GM21737 (cell line): ENCODE measurements around the gene THOC1.
"Not testable (repeated sequence)": the region's sequence is repeated elsewhere in the genome, so short reads cannot be mapped to it uniquely, and the experiment has no call there.

Source experiments
- ATAC-seq: cut with Tn5 transposase; IDR thresholded peaks from one replicate; pipeline ENCODE4 v1.9.1; 2021; ENCODE audit warnings: mild to moderate bottlenecking, moderate library complexity; ENCODE audit not compliant: unreplicated experiment

The THOC1 gene, protein sequence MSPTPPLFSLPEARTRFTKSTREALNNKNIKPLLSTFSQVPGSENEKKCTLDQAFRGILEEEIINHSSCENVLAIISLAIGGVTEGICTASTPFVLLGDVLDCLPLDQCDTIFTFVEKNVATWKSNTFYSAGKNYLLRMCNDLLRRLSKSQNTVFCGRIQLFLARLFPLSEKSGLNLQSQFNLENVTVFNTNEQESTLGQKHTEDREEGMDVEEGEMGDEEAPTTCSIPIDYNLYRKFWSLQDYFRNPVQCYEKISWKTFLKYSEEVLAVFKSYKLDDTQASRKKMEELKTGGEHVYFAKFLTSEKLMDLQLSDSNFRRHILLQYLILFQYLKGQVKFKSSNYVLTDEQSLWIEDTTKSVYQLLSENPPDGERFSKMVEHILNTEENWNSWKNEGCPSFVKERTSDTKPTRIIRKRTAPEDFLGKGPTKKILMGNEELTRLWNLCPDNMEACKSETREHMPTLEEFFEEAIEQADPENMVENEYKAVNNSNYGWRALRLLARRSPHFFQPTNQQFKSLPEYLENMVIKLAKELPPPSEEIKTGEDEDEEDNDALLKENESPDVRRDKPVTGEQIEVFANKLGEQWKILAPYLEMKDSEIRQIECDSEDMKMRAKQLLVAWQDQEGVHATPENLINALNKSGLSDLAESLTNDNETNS

DNA sequence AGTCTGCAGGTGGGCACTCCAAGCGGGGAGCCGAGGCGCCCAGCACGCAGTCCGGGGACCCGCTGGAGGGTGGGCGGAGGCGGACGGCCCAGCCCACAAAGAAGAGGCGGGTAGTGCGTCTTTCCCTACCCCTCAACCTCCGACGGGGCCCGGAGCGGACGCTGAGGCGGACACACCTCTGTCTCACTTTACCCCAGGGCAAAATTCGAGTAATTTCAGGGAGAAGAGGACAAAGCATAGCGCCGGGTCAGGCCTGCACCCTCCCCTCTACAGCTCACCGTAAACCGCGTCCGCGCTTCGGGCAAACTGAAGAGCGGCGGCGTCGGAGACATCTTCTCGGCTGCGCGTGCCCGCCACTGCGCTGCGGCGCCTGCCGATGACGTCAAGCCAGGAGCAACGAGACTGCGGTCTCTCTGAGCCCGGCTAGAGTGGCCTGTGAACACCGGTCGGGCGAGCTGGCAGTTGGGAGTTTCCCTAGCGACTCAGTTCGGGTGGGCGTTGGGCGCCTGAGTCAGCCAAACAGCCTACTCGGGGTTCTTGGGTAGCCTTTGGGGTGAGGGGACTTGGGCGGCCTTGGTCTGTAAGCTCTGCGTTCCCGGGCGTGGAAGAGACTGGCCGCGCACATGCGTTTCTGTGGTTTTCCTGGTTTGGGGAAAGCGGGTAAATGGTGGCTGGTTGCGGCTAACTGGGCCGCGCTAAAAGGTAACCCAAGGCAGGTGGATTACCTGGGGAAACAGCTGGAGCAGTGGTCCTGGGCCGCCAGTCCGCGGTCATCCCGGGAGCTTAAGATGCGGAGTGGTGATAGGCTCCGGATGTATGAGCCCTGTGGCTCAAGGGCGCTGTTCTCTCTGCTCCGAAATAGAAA is at the start of gene THOC1:
Gene THOC1 (minus strand): TSS at position 360 of the 865 bp plus-strand sequence. CDS start 28 bp downstream, at position 332.
- peak; percentile 90 for ATAC-seq

DNA sequence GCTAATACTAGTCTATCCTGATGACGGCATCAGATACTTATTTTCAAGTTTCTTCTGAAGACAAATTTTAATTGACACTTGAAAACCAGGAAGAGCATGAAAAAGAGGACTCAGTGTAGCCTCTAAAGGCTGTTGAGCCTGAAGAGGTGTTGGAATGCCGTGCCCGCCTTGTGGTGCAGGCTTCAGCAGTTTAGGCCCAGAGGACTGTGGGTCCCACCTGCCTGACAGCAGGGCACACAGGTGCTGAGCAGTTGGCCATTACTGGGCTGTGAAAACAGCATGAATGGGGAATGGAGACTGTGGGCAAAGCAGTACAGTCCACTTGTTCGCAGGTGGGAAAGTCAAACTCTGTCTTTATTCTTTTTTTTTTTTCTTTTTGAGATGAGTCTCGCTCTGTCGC is 49.8 kb upstream of the THOC1 start:
- no peak for ATAC-seq

DNA sequence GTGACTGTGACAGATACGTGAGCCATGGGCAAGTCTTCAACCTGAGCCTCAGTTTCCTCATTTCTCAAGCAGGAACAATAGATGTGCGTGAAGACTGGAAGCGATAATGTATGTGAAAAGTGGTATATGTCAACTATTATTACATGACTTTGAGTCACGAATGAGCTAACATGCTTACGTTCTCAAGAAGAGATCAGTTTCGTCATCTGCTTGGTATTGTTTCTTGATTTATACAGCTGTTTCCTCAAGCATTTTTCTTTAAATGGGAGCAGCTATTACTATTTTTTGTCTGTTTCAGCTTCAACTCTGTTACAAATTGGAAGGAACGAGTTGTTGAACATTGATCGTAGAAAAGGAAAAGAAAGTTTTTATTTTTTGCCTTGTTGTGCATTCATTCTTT is 48.5 kb upstream of the THOC1 start:
- ATAC-seq = no peak

DNA sequence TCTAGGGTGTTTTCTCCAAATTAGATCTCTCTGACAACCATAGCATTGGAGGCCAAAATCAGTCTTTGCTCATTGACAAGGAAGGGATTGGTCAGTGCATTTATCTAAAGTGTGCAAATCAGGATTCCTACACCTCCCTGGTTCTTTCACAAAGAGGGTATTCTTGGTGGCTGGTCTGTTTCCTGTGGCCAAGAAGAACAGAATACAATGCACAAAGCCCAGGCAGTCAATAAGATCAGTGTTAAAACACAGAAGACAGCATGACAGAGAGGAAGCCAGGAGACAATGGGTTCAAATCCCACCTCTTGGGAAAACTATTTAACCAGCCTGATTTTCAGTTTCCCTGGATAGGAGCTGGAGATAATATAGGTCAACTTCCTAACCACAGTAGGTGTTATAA is 46.1 kb upstream of the THOC1 start:
- no peak for ATAC-seq

DNA sequence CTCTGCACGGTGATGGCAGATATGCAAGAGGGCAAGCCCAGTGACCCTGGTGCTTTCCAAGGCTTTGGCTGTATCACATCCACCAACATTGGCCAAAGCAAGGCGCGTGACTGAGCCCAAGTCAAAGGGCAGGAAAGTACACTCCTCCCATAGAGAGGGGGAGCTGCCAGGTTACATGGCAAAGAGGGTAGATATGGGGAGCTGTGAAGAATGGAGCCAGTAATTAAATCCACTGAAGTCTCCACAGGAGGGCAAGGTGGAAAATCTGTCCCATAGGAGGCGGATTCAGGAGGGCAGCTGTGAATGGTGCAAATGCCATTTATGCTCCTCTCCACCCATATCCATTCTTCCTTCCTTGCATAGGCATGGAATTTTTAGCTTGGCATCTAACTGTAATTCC is 44.6 kb upstream of the THOC1 start:
- ATAC-seq = no peak

DNA sequence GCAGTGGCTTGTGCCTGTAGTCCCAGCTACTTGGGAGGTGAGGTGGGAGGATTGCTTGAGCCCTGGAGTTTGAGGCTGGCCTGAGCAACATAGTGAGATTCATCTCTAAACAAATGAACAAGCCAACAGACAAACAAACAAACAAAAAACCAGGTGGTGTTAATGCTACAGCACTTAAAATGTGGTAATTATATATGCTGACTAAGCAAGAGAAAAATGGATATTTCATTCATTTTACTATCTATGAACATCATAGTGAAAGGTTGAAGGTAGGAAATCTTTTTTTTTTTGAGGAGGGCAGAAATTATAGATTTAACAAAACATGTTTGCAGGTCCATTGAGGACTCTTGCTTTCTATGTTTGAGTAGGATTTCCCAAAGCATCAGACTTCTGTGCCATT is 42.2 kb upstream of the THOC1 start:
- ATAC-seq = no peak

DNA sequence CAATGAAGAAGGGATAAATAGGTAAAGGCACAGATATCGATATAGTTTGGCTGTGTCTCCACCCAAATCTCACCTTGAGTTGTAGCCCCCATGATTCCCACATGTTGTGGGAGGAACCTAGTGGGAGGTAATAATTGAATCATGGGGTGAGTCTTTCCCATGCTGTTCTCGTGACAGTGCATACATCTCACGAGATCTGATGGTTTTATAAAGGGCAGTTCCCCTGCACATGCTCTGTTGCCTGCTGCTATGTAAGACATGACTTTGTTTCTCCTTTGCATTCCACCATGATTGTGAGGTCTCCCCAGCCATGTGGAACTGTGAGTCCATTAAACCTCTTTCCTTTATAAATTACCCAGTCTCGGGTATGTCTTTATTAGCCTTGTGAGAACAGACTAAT is 40.2 kb upstream of the THOC1 start:
- not testable (repeated sequence) for ATAC-seq

DNA sequence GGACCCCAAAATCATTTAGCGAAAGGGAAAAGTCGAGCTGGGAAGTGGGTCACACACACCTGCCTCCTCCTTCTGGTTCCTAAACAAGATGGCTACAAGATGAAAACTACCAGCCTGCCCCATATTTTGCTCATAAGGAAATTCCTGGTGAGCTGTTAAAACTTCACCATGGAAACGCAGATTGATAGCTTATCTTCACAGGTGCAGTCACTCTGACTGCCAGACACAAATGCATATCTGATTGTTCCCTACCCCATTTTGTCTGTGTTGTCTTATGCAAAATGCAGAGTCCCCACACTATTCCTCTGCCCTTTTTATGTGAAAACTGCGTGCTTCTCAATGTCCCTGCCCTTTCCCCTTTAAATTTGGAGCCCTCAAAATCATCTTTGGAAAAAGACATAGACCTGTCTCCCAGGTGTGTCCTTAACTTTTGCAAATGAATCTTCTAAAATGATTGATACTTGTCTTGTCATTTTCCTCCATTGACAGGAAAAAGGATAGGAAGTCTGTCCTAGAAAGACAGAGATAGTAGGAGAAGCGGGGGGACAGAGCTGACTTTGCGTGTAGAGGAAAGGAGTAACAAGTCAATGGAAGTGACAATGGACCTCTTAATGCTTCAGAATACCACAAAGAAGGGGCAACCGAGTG is 38.9 kb upstream of the THOC1 start:
- no peak for ATAC-seq

DNA sequence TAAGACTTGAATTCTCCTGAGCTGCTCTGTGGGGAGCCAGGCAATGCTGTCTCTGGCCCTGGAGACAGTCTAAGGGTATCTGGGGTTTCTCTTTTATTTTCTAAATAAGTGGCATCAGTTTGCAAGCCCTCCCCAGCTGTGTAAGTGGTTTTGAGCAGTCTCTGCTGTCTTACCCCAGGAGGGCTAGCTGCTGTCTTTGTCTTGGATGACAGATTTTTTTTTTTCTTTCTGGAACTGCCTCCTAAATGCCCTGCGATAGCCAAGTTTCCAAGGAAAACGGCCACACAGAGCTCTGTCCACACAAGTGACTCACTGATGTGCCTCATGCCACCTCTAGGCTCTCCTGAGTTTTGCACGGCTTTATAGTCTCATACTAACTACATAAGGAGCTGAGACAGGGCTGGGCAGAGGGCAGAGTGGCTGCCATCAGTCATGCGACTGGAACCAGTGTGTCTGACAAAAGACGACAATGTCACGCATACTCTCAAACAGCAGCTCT is 37.2 kb upstream of the THOC1 start:
- ATAC-seq = no peak

DNA sequence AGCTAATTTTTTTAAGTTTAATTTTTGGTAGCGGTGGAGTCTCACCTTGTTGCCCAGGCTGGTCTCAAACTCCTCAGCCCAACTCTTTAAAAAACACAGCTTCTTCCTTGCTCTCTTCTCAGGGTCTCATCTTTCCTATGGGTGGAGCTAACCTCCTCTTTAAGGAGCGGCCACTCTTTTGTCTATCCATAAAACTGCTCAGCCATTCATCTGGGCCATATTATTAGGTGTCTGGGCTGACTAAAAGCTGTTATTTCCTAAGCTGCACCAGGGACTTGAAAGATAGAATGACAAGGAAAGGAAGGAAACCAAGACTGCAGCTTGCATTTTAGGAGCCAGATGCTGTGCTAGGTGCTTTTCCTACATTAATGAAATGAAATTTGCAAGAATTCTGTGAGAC is 35.8 kb upstream of the THOC1 start:
- ATAC-seq = no peak

DNA sequence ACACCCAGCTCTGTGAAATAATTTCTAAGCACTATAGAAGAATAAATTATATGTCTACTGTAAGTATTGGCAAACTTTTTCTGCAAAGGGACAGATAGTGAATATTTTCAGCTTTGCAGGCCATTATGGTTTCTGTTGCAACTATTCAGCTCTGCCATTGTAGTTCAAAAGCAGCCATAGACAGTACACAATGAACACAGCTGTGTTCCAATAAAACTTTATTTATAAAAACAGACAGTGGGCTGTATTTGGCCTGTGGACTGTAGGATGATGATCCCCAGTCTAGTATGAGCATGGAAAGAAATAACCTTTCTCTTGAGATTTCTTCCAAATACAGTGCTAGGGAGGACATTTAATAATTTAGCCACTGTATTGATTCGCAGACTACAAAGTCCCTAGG is 35.2 kb upstream of the THOC1 start:
- no peak for ATAC-seq

DNA sequence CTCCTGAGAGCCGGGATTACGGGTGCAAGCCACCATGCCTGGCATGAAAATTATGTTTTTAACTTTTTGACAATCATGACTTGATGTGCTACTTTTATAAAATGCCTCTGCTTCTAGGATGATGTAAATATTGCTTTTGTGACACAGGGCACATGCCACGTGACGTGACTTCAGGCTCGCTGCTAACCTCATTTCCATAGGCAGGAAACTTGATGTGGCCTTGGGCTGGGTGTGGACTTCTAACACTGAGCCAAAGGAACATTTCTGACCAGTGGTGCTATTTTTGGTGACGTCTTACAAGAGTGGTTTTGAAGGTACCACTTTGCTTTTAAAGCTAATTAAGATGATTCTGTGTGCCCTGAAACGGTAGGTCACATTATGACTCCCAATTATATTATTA is 34.2 kb upstream of the THOC1 start:
- no peak for ATAC-seq

DNA sequence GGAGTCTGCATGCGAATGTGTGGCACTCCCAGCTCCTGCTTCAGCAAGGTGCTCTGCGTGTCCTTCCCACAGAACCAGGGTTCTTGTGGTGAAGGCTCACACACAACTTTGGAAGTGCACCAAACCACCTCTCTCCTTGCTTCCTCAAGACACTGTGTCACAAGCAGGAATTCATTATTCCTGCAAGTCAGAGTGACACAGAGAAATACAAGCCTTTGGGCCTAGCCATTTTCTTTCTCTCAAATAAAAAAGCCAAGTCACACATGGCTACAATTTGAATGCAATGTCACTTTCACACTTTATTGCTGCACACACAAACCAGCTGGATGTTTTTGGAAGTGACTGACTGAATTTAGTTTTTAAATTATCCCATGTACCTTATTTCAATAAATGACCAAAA is 30.1 kb upstream of the THOC1 start:
- ATAC-seq = no peak

DNA sequence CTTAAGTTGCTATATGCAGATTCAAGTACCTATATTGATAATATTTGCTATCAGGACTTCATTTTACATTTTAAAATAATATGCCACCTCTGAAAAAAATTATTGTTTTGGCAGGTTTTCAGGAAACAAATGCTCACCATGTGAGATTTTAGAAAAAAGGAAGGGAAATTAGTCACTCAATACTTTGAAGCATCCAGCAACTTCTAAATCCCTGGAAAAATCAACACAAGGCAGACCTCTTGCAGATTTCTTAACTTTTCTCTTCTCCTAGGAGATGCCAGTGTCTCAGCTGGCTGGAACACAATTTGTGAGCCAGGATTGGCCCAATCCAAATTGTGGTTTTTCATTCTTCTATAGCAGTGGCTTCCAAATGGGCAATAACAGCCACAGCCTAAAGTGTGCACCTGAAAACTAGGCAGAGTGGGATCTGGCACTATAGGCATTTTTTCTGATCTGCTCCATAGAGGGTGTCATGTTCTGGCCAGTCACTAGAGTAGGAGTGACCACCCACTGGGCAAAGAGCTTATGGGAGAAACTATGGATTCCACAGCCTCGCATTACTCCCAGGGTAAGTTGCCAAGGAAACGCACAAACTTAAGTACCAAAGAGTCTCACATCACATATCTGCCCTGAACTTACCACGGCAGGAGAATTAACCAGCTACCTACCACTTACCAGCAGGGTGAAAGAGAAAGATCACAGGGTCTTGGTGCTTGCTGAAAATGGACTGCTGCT is 28.1 kb upstream of the THOC1 start:
- ATAC-seq = no peak

DNA sequence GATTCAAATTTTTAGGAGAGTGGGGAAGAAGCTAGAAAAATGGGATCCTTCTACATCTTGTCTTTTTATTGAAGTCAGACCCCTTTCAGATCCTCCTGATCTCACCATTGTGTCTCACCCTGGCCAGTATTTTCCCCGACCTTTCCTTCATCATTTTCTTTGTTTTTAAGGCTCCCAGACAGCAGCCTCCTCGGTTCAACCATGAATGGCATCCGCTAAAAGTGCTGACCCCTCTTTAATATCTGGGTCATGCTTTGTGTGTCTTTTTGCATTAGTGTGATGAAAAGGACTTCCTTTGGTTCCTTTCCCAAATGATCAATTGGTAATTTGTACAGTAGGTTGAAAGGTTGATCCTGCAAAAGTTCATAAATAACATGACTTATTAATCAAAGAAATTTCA is 26.7 kb upstream of the THOC1 start:
- no peak for ATAC-seq

DNA sequence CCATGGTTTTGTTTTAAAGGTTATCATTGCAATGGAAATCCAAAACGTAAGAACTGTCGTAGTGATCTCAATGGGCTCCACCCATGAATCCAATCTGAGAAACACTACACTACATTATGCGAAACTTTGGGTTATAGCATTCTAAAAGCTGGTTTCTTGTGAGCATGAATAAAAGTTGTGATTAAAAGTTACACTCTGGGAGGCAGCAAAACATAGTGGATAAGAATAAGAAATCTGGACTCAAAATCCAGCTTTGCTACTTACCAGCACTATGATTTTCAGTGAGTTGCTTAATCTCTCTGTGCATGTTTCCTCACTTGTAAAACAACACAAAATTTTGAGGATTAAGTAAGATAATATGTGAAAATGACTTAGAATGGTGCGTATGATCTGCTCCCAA is 25.7 kb upstream of the THOC1 start:
- ATAC-seq = no peak

DNA sequence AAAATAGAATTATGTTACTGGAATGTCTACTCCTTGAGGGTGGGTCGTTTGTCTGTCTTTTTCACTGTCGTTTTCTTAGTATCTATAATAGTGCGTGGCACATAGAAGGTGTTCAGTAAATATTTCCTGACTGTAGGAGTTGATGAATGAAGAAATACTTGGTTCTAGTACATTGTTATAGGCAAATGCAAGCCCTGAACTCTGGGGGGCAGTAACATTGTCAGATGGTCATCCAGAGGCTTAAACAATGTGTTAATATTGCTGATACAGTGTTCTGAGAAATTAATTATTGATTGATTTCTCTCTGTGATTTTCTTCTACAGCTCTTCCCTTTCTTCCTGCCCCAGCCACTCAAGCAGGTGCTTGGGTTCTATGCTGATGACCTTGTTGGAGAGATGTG is 24.4 kb upstream of the THOC1 start:
- no peak for ATAC-seq

DNA sequence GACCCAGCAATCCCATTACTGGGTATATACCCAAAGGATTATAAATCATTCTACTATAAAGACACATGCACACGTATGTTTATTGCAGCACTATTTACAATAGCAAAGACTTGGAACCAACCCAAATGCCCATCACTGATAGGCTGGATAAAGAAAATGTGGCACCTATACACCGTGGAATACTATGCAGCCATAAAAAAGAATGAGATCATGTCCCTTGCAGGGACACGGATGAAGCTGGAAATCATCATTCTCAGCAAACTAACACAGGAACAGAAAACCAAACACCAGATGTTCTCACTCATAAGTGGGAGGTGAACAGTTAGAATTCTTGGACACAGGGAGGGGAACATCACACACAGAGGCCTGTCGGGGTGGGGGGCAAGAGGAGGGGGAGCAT is 22.1 kb upstream of the THOC1 start:
- ATAC-seq = not testable (repeated sequence)

DNA sequence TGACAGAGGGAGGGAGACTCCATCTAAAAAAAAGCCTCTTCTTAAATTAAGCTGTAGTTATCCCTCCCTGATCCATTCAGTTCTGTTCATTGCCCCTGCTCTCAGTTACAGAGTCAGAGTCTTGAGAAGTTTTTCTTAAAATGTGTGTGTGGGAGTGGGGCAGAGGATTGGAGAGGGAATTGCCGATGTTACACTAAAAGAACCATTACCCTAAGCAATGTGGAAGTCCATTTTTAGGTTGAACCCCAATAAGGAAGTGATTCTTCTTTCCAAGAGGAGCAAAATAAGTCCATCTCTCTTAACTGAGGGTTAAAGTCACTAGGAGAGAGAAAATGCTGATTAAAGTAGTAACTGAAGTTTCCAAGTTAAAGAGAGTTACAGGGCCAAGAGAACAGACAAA is 21.2 kb upstream of the THOC1 start:
- ATAC-seq = no peak
